ENCODE data around the gene MXI1.
"Not testable (repeated sequence)": the region's sequence is repeated elsewhere in the genome, so short reads cannot be mapped to it uniquely, and the experiment has no call there.

MXI1 gene

GRCh38 chr10:110269374-110270318, 62.2 kb downstream of the MXI1 start:
- Histone ChIP-seq H3K4me1 (ENCODE audit: insufficient read depth, low read length) (peaks cover 51% of the 10 kb centered on the region), H3K4me3 (ENCODE audit: low read depth in 1 of 2, low read length in 2 of 2) (peak overlapping the region in 1 of 2 donors; percentile 18), H3K9ac (ENCODE audit: low read length) (peak overlapping the region; percentile 31), H3K9me3 (ENCODE audit: low read length) (no peaks in the 10 kb centered on the region), H3K27ac (ENCODE audit: low read depth, low read length) (peak overlapping the region; percentile 60), H3K27me3 (ENCODE audit: control insufficient read depth in 1 of 2, insufficient read depth in 2 of 2, low read length in 2 of 2) (no peaks in the 10 kb centered on the region), H3K36me3 (ENCODE audit: insufficient read depth, low read length) (no peaks in the 10 kb centered on the region)

- H3K9me3 ChIP-seq (ENCODE audit: low read length); H3K27me3 ChIP-seq (ENCODE audit: control insufficient read depth in 1 of 2, insufficient read depth in 2 of 2, low read length in 2 of 2); H3K36me3 ChIP-seq (ENCODE audit: insufficient read depth, low read length); H3K9ac ChIP-seq (ENCODE audit: low read length); H3K4me3 ChIP-seq (ENCODE audit: low read depth in 1 of 2, low read length in 2 of 2): not testable (repeated sequence)
- peaks cover 39% of the 10 kb centered on the region for H3K4me1 ChIP-seq (ENCODE audit: insufficient read depth, low read length)
- peak overlapping the region; percentile 27 for H3K27ac ChIP-seq (ENCODE audit: low read depth, low read length)
Observed at GRCh38 chr10:110272995-110273394, 65.6 kb downstream of the MXI1 start.

GRCh38 chr10:110273474-110273873, 66.1 kb downstream of the MXI1 start:
- H3K36me3 ChIP-seq (ENCODE audit: insufficient read depth, low read length) = no peaks in the 10 kb centered on the region
- no peaks in the 10 kb centered on the region for H3K9me3 ChIP-seq (ENCODE audit: low read length)
- no peaks in the 10 kb centered on the region for H3K27me3 ChIP-seq (ENCODE audit: control insufficient read depth in 1 of 2, insufficient read depth in 2 of 2, low read length in 2 of 2)
- peaks cover 39% of the 10 kb centered on the region for H3K4me1 ChIP-seq (ENCODE audit: insufficient read depth, low read length)
- H3K27ac ChIP-seq (ENCODE audit: low read depth, low read length) = peak overlapping the region; percentile 27
- H3K9ac ChIP-seq (ENCODE audit: low read length) = no peak overlapping the region
- H3K4me3 ChIP-seq (ENCODE audit: low read depth in 1 of 2, low read length in 2 of 2) = no peak overlapping the region

GRCh38 chr10:110274072-110274627, 66.7 kb downstream of the MXI1 start:
- no peaks in the 10 kb centered on the region for H3K36me3 ChIP-seq (ENCODE audit: insufficient read depth, low read length)
- H3K4me3 ChIP-seq (ENCODE audit: low read depth in 1 of 2, low read length in 2 of 2) = no peak overlapping the region
- H3K27me3 ChIP-seq (ENCODE audit: control insufficient read depth in 1 of 2, insufficient read depth in 2 of 2, low read length in 2 of 2) = no peaks in the 10 kb centered on the region
- peak overlapping the region; percentile 60 for H3K27ac ChIP-seq (ENCODE audit: low read depth, low read length)
- H3K9ac ChIP-seq (ENCODE audit: low read length) = no peak overlapping the region
- H3K9me3 ChIP-seq (ENCODE audit: low read length) = no peaks in the 10 kb centered on the region
- peaks cover 36% of the 10 kb centered on the region for H3K4me1 ChIP-seq (ENCODE audit: insufficient read depth, low read length)

DNA sequence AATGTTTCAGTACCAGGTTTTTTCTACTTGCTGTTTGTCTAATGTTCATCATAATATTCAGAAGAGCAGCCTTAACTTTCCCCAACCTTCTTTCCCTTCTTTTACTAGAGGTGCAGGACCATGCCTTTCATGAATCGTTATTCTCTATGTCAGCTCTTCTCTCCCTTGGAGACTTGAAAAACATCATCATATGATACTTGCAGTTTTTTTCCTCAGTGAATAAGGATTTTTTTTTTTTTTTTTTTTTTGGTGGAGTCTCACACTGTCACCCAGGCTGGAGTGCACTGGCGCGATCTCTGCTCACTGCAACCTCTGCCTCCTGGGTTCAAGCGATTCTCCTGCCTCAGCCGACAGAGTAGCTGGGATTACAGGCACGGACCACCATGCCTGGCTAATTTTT, 67.2 kb downstream of the MXI1 start:
- no peak overlapping the region for H3K9ac ChIP-seq (ENCODE audit: low read length)
- no peaks in the 10 kb centered on the region for H3K36me3 ChIP-seq (ENCODE audit: insufficient read depth, low read length)
- H3K4me1 ChIP-seq (ENCODE audit: insufficient read depth, low read length) = peaks cover 34% of the 10 kb centered on the region
- H3K4me3 ChIP-seq (ENCODE audit: low read depth in 1 of 2, low read length in 2 of 2) = no peak overlapping the region
- H3K27me3 ChIP-seq (ENCODE audit: control insufficient read depth in 1 of 2, insufficient read depth in 2 of 2, low read length in 2 of 2) = no peaks in the 10 kb centered on the region
- no peaks in the 10 kb centered on the region for H3K9me3 ChIP-seq (ENCODE audit: low read length)
- H3K27ac ChIP-seq (ENCODE audit: low read depth, low read length) = no peak overlapping the region

- no peak overlapping the region for H3K27ac ChIP-seq (ENCODE audit: low read depth, low read length)
- no peaks in the 10 kb centered on the region for H3K36me3 ChIP-seq (ENCODE audit: insufficient read depth, low read length)
- no peaks in the 10 kb centered on the region for H3K9me3 ChIP-seq (ENCODE audit: low read length)
- no peak overlapping the region for H3K9ac ChIP-seq (ENCODE audit: low read length)
- peaks cover 28% of the 10 kb centered on the region for H3K4me1 ChIP-seq (ENCODE audit: insufficient read depth, low read length)
- H3K4me3 ChIP-seq (ENCODE audit: low read depth in 1 of 2, low read length in 2 of 2) = no peak overlapping the region
- no peaks in the 10 kb centered on the region for H3K27me3 ChIP-seq (ENCODE audit: control insufficient read depth in 1 of 2, insufficient read depth in 2 of 2, low read length in 2 of 2)
Observed at GRCh38 chr10:110275128-110275729, 67.8 kb downstream of the MXI1 start.

- no peaks in the 10 kb centered on the region for H3K27me3 ChIP-seq (ENCODE audit: control insufficient read depth in 1 of 2, insufficient read depth in 2 of 2, low read length in 2 of 2)
- no peak overlapping the region for H3K27ac ChIP-seq (ENCODE audit: low read depth, low read length)
- H3K9me3 ChIP-seq (ENCODE audit: low read length) = no peaks in the 10 kb centered on the region
- H3K9ac ChIP-seq (ENCODE audit: low read length) = no peak overlapping the region
- peaks cover 6% of the 10 kb centered on the region for H3K36me3 ChIP-seq (ENCODE audit: insufficient read depth, low read length)
- peaks cover 27% of the 10 kb centered on the region for H3K4me1 ChIP-seq (ENCODE audit: insufficient read depth, low read length)
- no peak overlapping the region for H3K4me3 ChIP-seq (ENCODE audit: low read depth in 1 of 2, low read length in 2 of 2)
Observed at GRCh38 chr10:110276603-110277002, 69.2 kb downstream of the MXI1 start.

GRCh38 chr10:110277591-110277990, 70.2 kb downstream of the MXI1 start:
- no peaks in the 10 kb centered on the region for H3K9me3 ChIP-seq (ENCODE audit: low read length)
- H3K4me1 ChIP-seq (ENCODE audit: insufficient read depth, low read length) = peaks cover 27% of the 10 kb centered on the region
- no peak overlapping the region for H3K27ac ChIP-seq (ENCODE audit: low read depth, low read length)
- no peaks in the 10 kb centered on the region for H3K27me3 ChIP-seq (ENCODE audit: control insufficient read depth in 1 of 2, insufficient read depth in 2 of 2, low read length in 2 of 2)
- H3K9ac ChIP-seq (ENCODE audit: low read length) = no peak overlapping the region
- H3K36me3 ChIP-seq (ENCODE audit: insufficient read depth, low read length) = peaks cover 6% of the 10 kb centered on the region
- H3K4me3 ChIP-seq (ENCODE audit: low read depth in 1 of 2, low read length in 2 of 2) = no peak overlapping the region

GRCh38 chr10:110278562-110279406, 71.4 kb downstream of the MXI1 start:
- peaks cover 20% of the 10 kb centered on the region for H3K4me1 ChIP-seq (ENCODE audit: insufficient read depth, low read length)
- no peak overlapping the region for H3K9ac ChIP-seq (ENCODE audit: low read length)
- H3K9me3 ChIP-seq (ENCODE audit: low read length) = no peaks in the 10 kb centered on the region

GRCh38 chr10:110279407-110279986, 72.1 kb downstream of the MXI1 start:
- no peaks in the 10 kb centered on the region for H3K9me3 ChIP-seq (ENCODE audit: low read length)
- H3K27ac ChIP-seq (ENCODE audit: low read depth, low read length) = peak overlapping the region; percentile 21
- H3K27me3 ChIP-seq (ENCODE audit: control insufficient read depth in 1 of 2, insufficient read depth in 2 of 2, low read length in 2 of 2) = no peaks in the 10 kb centered on the region
- peaks cover 13% of the 10 kb centered on the region for H3K4me1 ChIP-seq (ENCODE audit: insufficient read depth, low read length)
- peaks cover 6% of the 10 kb centered on the region for H3K36me3 ChIP-seq (ENCODE audit: insufficient read depth, low read length)
- no peak overlapping the region for H3K9ac ChIP-seq (ENCODE audit: low read length)
- H3K4me3 ChIP-seq (ENCODE audit: low read depth in 1 of 2, low read length in 2 of 2) = no peak overlapping the region

More at GRCh38 chr10:110278562-110279406, 71.4 kb downstream of the MXI1 start:
- H3K36me3 ChIP-seq (ENCODE audit: insufficient read depth, low read length) = peaks cover 6% of the 10 kb centered on the region
- no peaks in the 10 kb centered on the region for H3K27me3 ChIP-seq (ENCODE audit: control insufficient read depth in 1 of 2, insufficient read depth in 2 of 2, low read length in 2 of 2)
- H3K27ac ChIP-seq (ENCODE audit: low read depth, low read length) = peak overlapping the region; percentile 21
- H3K4me3 ChIP-seq (ENCODE audit: low read depth in 1 of 2, low read length in 2 of 2) = no peak overlapping the region
